SW480 (cell line): ENCODE results near the gene VAV2.

Source experiments
- DNase-seq: peaks from one replicate; pipeline ENCODE4 v3.0.0-alpha.2; 2016; ENCODE audit warnings: low spot score

Gene VAV2, protein sequence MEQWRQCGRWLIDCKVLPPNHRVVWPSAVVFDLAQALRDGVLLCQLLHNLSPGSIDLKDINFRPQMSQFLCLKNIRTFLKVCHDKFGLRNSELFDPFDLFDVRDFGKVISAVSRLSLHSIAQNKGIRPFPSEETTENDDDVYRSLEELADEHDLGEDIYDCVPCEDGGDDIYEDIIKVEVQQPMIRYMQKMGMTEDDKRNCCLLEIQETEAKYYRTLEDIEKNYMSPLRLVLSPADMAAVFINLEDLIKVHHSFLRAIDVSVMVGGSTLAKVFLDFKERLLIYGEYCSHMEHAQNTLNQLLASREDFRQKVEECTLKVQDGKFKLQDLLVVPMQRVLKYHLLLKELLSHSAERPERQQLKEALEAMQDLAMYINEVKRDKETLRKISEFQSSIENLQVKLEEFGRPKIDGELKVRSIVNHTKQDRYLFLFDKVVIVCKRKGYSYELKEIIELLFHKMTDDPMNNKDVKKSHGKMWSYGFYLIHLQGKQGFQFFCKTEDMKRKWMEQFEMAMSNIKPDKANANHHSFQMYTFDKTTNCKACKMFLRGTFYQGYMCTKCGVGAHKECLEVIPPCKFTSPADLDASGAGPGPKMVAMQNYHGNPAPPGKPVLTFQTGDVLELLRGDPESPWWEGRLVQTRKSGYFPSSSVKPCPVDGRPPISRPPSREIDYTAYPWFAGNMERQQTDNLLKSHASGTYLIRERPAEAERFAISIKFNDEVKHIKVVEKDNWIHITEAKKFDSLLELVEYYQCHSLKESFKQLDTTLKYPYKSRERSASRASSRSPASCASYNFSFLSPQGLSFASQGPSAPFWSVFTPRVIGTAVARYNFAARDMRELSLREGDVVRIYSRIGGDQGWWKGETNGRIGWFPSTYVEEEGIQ

GRCh38 chr9:133991964-133992779, at the start of gene VAV2:
TSS of gene VAV2 (minus strand) at chr9:133992324. CDS start at chr9:133992278, 46 bp downstream.
- DNase-seq = peak; percentile 55

GRCh38 chr9:134041649-134041962, 49.5 kb upstream of the VAV2 start:
- no peak for DNase-seq

DNA sequence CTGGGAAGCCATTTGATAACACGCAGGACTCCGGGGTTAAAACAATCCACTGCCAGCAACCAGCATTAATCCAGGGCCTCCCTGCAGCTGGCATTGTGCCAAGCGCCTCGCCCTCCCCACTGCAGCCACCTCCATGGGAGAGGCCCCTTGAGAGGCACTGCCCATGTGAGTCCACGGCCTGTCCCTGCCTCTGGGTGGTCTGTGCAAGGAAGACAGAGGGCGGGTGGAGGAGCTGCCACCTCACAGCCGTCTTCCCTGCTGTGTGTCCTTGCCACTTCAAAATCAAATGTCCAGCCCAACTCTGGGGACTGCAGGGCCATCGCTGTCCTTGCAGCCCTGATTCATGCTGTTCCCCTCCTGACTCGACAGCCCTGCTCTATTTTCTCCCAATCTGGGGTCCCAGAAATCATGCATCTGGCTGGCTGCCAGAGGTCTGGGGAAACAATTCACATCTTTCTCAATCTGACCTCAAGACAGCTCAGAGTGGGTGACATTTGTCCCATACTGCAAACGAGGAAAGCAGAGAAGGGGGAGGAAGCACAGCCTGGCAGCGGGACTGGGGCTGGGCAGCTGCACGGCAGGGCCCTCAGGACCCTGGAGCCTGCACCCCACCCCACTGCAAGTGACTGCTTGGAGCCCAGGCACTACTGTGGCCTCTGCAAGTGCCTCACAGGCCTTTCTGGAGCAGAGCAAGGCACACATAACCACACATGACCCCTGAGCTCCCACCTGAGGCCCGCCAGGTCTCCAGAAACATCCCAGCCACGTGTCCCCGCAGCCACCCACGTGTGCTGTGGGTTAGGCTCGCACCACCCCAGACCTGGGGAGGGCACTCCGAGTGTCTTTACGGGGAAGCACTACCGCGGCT, 48.9 kb upstream of the VAV2 start:
- no peak for DNase-seq

GRCh38 chr9:134040176-134040565, 48.0 kb upstream of the VAV2 start:
- DNase-seq = no peak

- DNase-seq = no peak
Observed at GRCh38 chr9:134039386-134040175, 47.5 kb upstream of the VAV2 start.

DNA sequence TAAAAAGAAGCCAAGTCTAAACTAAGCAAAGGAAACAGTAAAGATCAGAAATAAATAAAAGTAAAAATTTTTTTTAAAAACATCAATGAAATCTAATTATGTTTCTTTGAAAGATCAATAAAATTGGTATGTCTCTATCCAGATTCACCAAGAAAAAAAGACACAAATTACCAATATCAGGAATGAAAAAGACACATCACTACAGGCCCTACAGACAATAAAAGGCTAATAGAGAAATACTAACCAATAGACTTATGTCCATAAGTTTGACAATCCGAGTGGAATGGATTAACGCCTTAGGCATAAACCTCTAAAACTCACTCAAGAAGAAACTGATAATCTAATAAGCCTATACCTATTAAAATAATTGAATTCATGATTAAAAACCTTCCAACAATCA, 45.5 kb upstream of the VAV2 start:
- DNase-seq = no peak

- DNase-seq = no peak
Observed at GRCh38 chr9:134036130-134036529, 44.0 kb upstream of the VAV2 start.

- DNase-seq = no peak
Observed at GRCh38 chr9:134035041-134036039, 43.2 kb upstream of the VAV2 start.

GRCh38 chr9:134034215-134035040, 42.3 kb upstream of the VAV2 start:
- no peak for DNase-seq

GRCh38 chr9:134033516-134034214, 41.5 kb upstream of the VAV2 start:
- DNase-seq = no peak

GRCh38 chr9:134032456-134033222, 40.5 kb upstream of the VAV2 start:
- no peak for DNase-seq

- no peak for DNase-seq
Observed at GRCh38 chr9:134031783-134032182, 39.7 kb upstream of the VAV2 start.

- no peak for DNase-seq
Observed at GRCh38 chr9:134030821-134031470, 38.8 kb upstream of the VAV2 start.

GRCh38 chr9:134029248-134030226, 37.4 kb upstream of the VAV2 start:
- DNase-seq = no peak

DNA sequence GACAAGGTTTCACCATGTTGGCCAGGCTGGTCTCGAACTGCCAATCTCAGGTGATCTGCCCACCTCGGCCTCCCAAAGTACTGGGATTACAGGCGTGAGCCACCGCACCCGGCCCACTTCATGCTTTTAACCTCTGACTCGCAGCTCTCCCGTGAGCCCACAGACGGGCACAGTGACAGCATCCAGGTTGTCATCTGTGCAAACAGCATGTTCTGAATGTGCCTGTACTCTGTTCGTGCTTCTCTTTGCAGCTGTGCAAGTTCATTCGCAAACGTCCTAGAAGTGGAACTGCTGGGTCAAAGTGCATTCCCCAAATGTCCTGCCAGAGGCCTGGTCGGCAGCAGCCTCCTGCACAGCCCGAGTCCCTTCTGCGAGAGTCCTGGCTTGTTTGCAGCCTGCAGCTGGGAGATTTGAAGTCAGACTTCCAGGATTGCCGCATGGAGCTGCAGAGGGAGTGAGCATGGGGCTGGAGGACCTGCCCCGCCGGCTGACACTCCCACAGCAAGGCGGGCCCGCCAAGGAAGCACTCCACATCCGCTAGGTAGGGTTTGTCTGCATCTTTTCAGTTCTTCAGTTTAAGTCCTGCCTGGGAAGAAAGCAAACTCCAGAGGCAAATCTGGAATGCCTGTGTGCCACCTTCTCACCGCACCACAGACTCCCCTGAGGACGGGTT, 36.6 kb upstream of the VAV2 start:
- no peak for DNase-seq
